GOT3 (cell line): ENCODE measurements around the gene ARHGAP8.

Experiments used
- DNase-seq: peaks from one replicate; lab custom pipeline; 2025; ENCODE audit warnings: mixed read lengths; lab: John Stamatoyannopoulos, UW

ARHGAP8 gene

GRCh38 chr22:44752285-44753188, at the start of gene ARHGAP8:
Gene ARHGAP8 (plus strand): TSS chr22:44752575. CDS start chr22:44786528, 33,953 bp downstream.
- DNase-seq: no peak

GRCh38 chr22:44703255-44703870, 49.0 kb upstream of the ARHGAP8 start:
- no peak for DNase-seq

- DNase-seq: no peak
Observed at GRCh38 chr22:44704159-44705021, 48.0 kb upstream of the ARHGAP8 start.

- no peak for DNase-seq
Observed at GRCh38 chr22:44705022-44705297, 47.4 kb upstream of the ARHGAP8 start.

- DNase-seq: no peak
Observed at GRCh38 chr22:44706488-44706887, 45.9 kb upstream of the ARHGAP8 start.

GRCh38 chr22:44707178-44707577, 45.2 kb upstream of the ARHGAP8 start:
- no peak for DNase-seq

- DNase-seq: no peak
Observed at GRCh38 chr22:44707752-44708151, 44.6 kb upstream of the ARHGAP8 start.

GRCh38 chr22:44709881-44710392, 42.4 kb upstream of the ARHGAP8 start:
- no peak for DNase-seq

GRCh38 chr22:44710474-44711240, 41.7 kb upstream of the ARHGAP8 start:
- no peak for DNase-seq

- DNase-seq: no peak
Observed at GRCh38 chr22:44711241-44711560, 41.2 kb upstream of the ARHGAP8 start.

- DNase-seq: no peak
Observed at GRCh38 chr22:44711690-44712555, 40.5 kb upstream of the ARHGAP8 start.

- no peak for DNase-seq
Observed at GRCh38 chr22:44712962-44713361, 39.4 kb upstream of the ARHGAP8 start.

GRCh38 chr22:44714703-44715350, 37.5 kb upstream of the ARHGAP8 start:
- DNase-seq: no peak

- no peak for DNase-seq
Observed at GRCh38 chr22:44718418-44718817, 34.0 kb upstream of the ARHGAP8 start.

- DNase-seq: no peak
Observed at GRCh38 chr22:44719586-44720368, 32.6 kb upstream of the ARHGAP8 start.

- no peak for DNase-seq
Observed at GRCh38 chr22:44721213-44721612, 31.2 kb upstream of the ARHGAP8 start.

GRCh38 chr22:44722611-44723010, 29.8 kb upstream of the ARHGAP8 start:
- DNase-seq: no peak

GRCh38 chr22:44723801-44724200, 28.6 kb upstream of the ARHGAP8 start:
- DNase-seq: no peak

- no peak for DNase-seq
Observed at GRCh38 chr22:44724416-44724815, 28.0 kb upstream of the ARHGAP8 start.
